ENCODE data around the gene DRD5. TPM values are rescaled to one million over a fixed set of nuclear protein-coding genes. Genes with fewer than 3 reads are reported as not detected.

DRD5 gene
- total RNA-seq, 2 experiments from 2014 or later = not detected

DNA sequence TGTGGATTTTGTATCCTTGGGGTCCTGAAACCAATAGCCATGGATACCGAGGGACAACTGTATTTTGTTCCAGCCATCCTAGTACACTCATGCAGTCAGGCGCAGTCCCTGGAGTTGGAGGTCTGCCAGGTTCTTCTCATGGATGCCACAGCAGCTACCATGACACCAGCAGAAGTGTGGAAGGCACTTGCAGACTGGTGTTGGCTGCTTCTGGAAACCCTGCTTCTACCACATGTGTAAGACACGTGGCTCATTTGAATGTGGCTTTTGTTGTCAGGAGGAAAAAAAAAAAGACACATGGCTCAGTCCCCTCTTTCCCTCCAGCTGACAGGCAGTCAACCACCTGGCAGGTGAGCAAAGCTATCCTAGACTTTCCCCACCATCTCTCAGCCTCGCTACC, 19.4 kb downstream of the DRD5 start:
- TF ChIP-seq, protein P1, sequence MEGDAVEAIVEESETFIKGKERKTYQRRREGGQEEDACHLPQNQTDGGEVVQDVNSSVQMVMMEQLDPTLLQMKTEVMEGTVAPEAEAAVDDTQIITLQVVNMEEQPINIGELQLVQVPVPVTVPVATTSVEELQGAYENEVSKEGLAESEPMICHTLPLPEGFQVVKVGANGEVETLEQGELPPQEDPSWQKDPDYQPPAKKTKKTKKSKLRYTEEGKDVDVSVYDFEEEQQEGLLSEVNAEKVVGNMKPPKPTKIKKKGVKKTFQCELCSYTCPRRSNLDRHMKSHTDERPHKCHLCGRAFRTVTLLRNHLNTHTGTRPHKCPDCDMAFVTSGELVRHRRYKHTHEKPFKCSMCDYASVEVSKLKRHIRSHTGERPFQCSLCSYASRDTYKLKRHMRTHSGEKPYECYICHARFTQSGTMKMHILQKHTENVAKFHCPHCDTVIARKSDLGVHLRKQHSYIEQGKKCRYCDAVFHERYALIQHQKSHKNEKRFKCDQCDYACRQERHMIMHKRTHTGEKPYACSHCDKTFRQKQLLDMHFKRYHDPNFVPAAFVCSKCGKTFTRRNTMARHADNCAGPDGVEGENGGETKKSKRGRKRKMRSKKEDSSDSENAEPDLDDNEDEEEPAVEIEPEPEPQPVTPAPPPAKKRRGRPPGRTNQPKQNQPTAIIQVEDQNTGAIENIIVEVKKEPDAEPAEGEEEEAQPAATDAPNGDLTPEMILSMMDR (IDR thresholded peaks at IDR 0.05) = no peak
- DNase-seq (no peak), ATAC-seq (no peak)
- peaks cover 26% of the 10 kb centered on the region for H3K27me3 Mint-ChIP-seq
- ChIA-PET POLR2A (interaction anchor here (0.6 to 1.4 kb wide), 2 partner anchors 89 to 228 kb away, joined by 3 read pairs; no protein-coding TSS in a partner anchor), CTCF (interaction anchor here (1.3 kb wide), 1 partner anchor 213 kb away, joined by 4 read pairs; no protein-coding TSS in a partner anchor)
- no peak overlapping the region for H3K4me3 Mint-ChIP-seq
- no peaks in the 10 kb centered on the region for H3K9me3 Mint-ChIP-seq
- H3K4me1 Mint-ChIP-seq (ENCODE audit: low read depth) = no peaks in the 10 kb centered on the region
- intact Hi-C loops (cut with micrococcal nuclease) = no loop called here
- H3K27ac Mint-ChIP-seq = no peak overlapping the region
- H3K36me3 Mint-ChIP-seq (ENCODE audit: low read depth) = no peaks in the 10 kb centered on the region

DNA sequence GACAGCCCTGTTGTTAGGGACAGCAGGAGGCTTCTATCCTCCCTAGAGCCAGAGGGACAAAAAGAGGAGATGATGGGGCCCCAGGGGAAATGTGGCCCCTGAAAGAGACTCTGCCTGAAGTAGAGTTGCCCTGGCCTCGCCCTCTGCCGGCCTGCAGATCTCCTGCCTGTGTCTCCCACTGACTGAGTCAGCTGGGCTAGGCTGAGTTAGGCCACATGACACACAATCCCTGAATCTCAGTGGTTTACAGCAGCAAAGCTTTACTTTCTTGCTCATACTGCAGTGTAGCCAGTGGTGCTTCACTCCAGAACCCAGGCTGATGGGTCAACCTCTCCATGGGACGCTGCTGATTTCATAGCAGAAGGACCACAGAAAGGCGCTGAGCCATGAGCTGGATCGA, 23.5 kb downstream of the DRD5 start:
- ChIA-PET POLR2A (no interaction called here), CTCF (no interaction called here)
- H3K27ac Mint-ChIP-seq = no peak overlapping the region
- H3K4me3 Mint-ChIP-seq = no peak overlapping the region
- H3K4me1 Mint-ChIP-seq (ENCODE audit: low read depth) = no peaks in the 10 kb centered on the region
- ATAC-seq (no peak), DNase-seq (no peak)
- H3K27me3 Mint-ChIP-seq = peaks cover 14% of the 10 kb centered on the region
- TF ChIP-seq, protein P1 (IDR thresholded peaks at IDR 0.05) = no peak
- intact Hi-C loops (cut with micrococcal nuclease) = no loop called here
- no peaks in the 10 kb centered on the region for H3K9me3 Mint-ChIP-seq
- no peaks in the 10 kb centered on the region for H3K36me3 Mint-ChIP-seq (ENCODE audit: low read depth)

GRCh38 chr4:9808077-9808476, 26.6 kb downstream of the DRD5 start:
- Mint-ChIP-seq H3K36me3 (ENCODE audit: low read depth) (no peaks in the 10 kb centered on the region), H3K27me3 (peaks cover 17% of the 10 kb centered on the region), H3K27ac (no peak overlapping the region), H3K4me1 (ENCODE audit: low read depth) (peaks cover 5% of the 10 kb centered on the region), H3K4me3 (no peak overlapping the region), H3K9me3 (no peaks in the 10 kb centered on the region)
- DNase-seq (no peak), ATAC-seq (no peak)
- TF ChIP-seq, protein P1 (IDR thresholded peaks at IDR 0.05) = no peak
- intact Hi-C loops (cut with micrococcal nuclease) = no loop called here
- CTCF ChIA-PET = no interaction called here
- POLR2A ChIA-PET = no interaction called here

- CTCF ChIA-PET = no interaction called here
- H3K36me3 Mint-ChIP-seq (ENCODE audit: low read depth) = no peaks in the 10 kb centered on the region
Observed at GRCh38 chr4:9811806-9812205, 30.4 kb downstream of the DRD5 start.

GRCh38 chr4:9812501-9813340, 31.3 kb downstream of the DRD5 start:
- ChIA-PET POLR2A (no interaction called here), CTCF (no interaction called here)
- TF ChIP-seq, protein P1 (IDR thresholded peaks at IDR 0.05) = no peak
- ATAC-seq (peak; percentile 73), DNase-seq (peak; percentile 62)
- Mint-ChIP-seq H3K4me3 (no peak overlapping the region), H3K9me3 (no peaks in the 10 kb centered on the region), H3K27me3 (peaks cover 21% of the 10 kb centered on the region), H3K27ac (no peak overlapping the region), H3K36me3 (ENCODE audit: low read depth) (no peaks in the 10 kb centered on the region), H3K4me1 (ENCODE audit: low read depth) (peaks cover 10% of the 10 kb centered on the region)
- intact Hi-C loops (cut with micrococcal nuclease) = no loop called here

More at GRCh38 chr4:9811806-9812205, 30.4 kb downstream of the DRD5 start:
- Mint-ChIP-seq H3K4me3 (no peak overlapping the region), H3K27ac (no peak overlapping the region), H3K9me3 (no peaks in the 10 kb centered on the region), H3K27me3 (peaks cover 21% of the 10 kb centered on the region), H3K4me1 (ENCODE audit: low read depth) (peaks cover 10% of the 10 kb centered on the region)
- POLR2A ChIA-PET = no interaction called here
- DNase-seq = no peak
- intact Hi-C loops (cut with micrococcal nuclease) = no loop called here
- TF ChIP-seq, protein P1 (IDR thresholded peaks at IDR 0.05) = no peak
- ATAC-seq = no peak

All from activated CD8-positive, alpha-beta T cell treated with anti-CD3 and anti-CD28 coated beads for 36 hours (primary cell).